Astrocyte of the spinal cord (primary cell): ENCODE measurements around the gene MAP4K4.

Source experiments
- DNase-seq: peaks from one replicate; pipeline ENCODE4 v3.0.0; 2011; ENCODE audit warnings: low read depth, low spot score
- H3K4me3 ChIP-seq: 2 replicates; pipeline ENCODE4 v1.5.1; 2011; ENCODE audit warnings: low read depth, mild to moderate bottlenecking, low read length, moderate library complexity
- in situ Hi-C: cut with HindIII; loops from 2 replicates; pipeline ENCODE4 v1.10.0; 2017; ENCODE audit warnings: low sequenced_read_pairs
- TF ChIP-seq, protein P1 (sequence below): IDR thresholded peaks from 2 replicates; pipeline ENCODE4 v1.5.1; 2012; ENCODE audit warnings: low read depth, mild to moderate bottlenecking, low read length, inconsistent platforms

Gene MAP4K4

DNA sequence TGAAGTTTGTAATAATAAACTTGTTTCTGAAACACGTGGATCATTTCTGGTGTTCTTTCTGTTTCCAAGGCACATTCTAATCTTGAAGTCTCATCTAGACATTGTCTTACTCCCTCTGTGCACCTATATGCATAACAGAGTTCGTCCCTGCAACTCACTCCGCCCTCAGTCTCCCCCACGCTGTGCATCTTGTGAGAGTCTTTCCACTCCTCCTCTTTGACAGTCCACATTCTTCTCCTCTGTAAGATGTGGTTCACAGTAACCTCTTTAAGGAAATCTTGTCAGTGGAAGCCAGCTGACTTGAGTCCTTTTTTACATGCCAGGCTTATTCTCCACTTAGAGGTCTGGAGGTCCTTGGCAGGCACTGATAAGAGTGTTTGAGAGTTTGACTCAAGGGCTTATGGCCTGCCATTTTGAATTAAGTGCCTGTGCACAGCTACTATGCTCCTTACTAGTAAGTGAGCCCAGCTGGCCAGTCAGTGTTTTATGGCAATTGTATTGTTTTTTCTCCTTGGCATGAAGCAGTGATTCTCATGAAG is 185.3 kb downstream of the MAP4K4 start:
- in situ Hi-C loops, result no loop called here
- no peak for DNase-seq
- H3K4me3 ChIP-seq, result no peak overlapping the region
- TF ChIP-seq, protein P1, sequence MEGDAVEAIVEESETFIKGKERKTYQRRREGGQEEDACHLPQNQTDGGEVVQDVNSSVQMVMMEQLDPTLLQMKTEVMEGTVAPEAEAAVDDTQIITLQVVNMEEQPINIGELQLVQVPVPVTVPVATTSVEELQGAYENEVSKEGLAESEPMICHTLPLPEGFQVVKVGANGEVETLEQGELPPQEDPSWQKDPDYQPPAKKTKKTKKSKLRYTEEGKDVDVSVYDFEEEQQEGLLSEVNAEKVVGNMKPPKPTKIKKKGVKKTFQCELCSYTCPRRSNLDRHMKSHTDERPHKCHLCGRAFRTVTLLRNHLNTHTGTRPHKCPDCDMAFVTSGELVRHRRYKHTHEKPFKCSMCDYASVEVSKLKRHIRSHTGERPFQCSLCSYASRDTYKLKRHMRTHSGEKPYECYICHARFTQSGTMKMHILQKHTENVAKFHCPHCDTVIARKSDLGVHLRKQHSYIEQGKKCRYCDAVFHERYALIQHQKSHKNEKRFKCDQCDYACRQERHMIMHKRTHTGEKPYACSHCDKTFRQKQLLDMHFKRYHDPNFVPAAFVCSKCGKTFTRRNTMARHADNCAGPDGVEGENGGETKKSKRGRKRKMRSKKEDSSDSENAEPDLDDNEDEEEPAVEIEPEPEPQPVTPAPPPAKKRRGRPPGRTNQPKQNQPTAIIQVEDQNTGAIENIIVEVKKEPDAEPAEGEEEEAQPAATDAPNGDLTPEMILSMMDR, result no peak

DNA sequence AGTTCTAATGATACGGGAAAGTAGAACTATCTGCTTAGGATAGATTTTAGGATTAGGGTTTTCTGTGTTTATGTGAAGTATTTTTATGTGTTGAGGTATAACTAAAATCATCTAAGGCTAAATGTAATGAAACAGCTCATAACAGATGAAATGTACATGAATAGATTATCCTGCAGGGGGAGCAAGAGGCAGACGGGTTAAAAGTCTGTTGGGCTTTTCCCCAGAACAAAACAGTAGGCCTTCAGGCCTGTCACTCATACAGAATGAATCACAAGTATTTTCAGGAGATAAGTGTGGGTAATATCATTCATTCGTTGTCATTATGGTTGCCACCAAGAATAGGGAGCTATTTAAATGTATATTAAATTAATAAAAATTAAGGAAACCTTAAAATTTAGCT is 186.4 kb downstream of the MAP4K4 start:
- DNase-seq, result peak; percentile 54
- H3K4me3 ChIP-seq, result no peak overlapping the region
- TF ChIP-seq, protein P1, result peak; percentile 56
- in situ Hi-C loops, result no loop called here

DNA sequence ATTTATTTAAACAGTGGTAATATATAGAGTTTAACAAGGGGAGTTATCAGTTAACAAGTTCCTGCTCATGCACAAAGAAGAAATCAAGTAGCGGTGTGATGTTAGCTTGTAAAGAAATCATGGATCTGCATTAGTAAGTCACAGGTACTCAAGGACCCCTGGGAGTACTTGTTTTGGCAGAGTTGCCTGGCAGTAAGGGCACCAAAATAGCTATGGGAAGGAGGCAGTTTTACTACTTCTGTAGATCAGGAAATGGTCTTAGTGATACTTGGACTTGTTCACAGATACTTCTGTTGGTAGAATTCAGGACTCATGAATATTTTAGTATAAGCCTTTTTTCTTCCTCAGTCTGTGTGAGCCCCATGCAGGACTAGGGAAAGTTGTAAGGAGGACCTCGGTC is 186.9 kb downstream of the MAP4K4 start:
- no peak overlapping the region for H3K4me3 ChIP-seq
- DNase-seq, result no peak
- in situ Hi-C loops, result no loop called here

DNA sequence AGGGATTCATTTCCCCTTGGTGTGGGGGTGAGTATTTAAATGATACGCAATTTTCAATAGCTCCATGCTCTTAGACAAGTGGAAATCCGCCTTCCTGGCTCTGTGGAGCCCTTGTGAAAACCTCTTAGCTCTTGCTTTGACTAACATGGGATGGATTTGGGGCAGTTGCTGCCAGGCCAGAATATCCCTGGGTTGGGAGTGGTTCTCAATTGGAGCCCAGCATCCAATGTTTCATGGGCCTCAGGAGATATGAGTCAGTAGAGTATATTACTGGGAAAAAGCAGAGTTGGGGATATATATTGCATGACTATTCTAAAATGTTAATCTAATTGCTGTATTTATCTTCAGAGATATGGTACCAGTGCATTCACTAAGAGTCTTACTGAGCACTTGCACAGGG is 189.8 kb downstream of the MAP4K4 start:
- in situ Hi-C loops, result no loop called here
- no peak for DNase-seq
- TF ChIP-seq, protein P1, result no peak
- no peak overlapping the region for H3K4me3 ChIP-seq

More for the DNA sequence above, 186.9 kb downstream of the MAP4K4 start:
- TF ChIP-seq, protein P1, result no peak

DNA sequence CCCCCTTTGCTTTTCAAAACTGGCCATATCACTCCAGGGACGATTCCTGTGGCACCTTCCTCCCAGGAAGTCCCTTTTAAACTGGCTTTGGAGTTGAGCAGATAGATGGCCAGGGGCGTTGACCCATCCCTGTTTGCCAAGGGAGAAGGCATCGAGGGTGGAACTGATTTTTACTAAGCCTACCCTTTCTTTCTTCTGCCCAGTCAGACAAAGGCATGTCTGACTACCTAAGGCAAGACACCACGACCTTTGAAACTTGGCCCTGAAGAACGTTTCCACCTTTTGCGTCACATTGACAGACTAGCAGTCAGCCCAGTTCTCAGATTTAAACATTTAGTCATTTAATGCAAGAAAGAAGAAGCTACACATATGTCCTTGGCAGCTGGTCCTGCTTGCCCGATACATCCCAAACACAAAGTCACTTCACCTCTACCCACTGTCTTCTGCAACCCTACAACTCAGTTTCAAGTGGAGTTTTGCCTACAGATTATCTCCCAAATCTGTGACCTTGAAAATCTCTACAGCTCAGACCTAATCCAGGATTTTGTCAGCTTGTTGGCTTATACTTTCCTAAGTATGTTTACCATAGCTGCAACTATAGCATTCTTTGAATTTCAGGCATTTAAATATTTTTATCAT is 192.1 kb downstream of the MAP4K4 start:
- in situ Hi-C loops, result no loop called here
- TF ChIP-seq, protein P1, result no peak
- no peak for DNase-seq
- no peak overlapping the region for H3K4me3 ChIP-seq

DNA sequence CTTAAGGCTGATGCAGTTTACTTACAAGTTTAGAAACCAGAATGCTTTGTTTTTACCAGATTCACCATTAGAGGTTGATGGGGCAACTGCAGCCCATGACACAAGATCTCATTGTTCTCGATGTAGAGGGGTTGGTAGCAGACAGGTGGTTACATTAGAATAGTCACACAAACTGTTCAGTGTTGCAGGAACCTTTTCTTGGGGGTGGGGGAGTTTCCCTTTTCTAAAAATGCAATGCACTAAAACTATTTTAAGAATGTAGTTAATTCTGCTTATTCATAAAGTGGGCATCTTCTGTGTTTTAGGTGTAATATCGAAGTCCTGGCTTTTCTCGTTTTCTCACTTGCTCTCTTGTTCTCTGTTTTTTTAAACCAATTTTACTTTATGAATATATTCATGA is 194.9 kb downstream of the MAP4K4 start:
- in situ Hi-C loops, result no loop called here
- no peak overlapping the region for H3K4me3 ChIP-seq
- no peak for DNase-seq
- TF ChIP-seq, protein P1, result no peak
